ENCODE measurements around the gene KCTD1. TPM values are rescaled to one million over a fixed set of nuclear protein-coding genes. Genes with fewer than 3 reads are reported as not detected.

Gene KCTD1
- total and polyA plus RNA-seq, 2 donors (not counting 1 experiment from before 2014, with no cell fraction given): 2.3 to 5.0 TPM

GRCh38 chr18:26419746-26420145 is 128.6 kb downstream of the KCTD1 start:
- no peaks in the 10 kb centered on the region for H3K9me3 Mint-ChIP-seq (ENCODE audit: insufficient read depth)
- no peak overlapping the region for H3K27ac Mint-ChIP-seq
- no peak overlapping the region for H3K4me3 Mint-ChIP-seq
- H3K9me3 ChIP-seq (ENCODE audit: control extremely low read depth in 1 of 3, control insufficient read depth in 2 of 3, insufficient read depth in 1 of 3, low read length in 2 of 3): no peaks in the 10 kb centered on the region
- H3K27me3 Mint-ChIP-seq: no peaks in the 10 kb centered on the region
- no peak overlapping the region for H3K4me2 ChIP-seq (replicated peaks; ENCODE audit: low read depth, low read length, poor library complexity, severe bottlenecking)
- H3K27me3 ChIP-seq (replicated peaks in 1 of 4; ENCODE audit: control extremely low read depth in 1 of 4, control insufficient read depth in 3 of 4, insufficient read depth in 4 of 4, low read length in 3 of 4): no peaks in the 10 kb centered on the region
- H3K4me1 Mint-ChIP-seq: peaks cover 2% of the 10 kb centered on the region
- H3K9ac ChIP-seq (ENCODE audit: low read length): no peak overlapping the region
- WGBS (ENCODE audit: insufficient coverage): 93% methylated on average over 6 of the region's 9 CpGs
- H3K4me3 ChIP-seq (ENCODE audit: control extremely low read depth in 1 of 5, extremely low read depth in 1 of 5, insufficient read depth in 1 of 5, low read depth in 2 of 5, low read length in 4 of 5): no peak overlapping the region
- no peak for ATAC-seq (ENCODE audit: low read depth)
- intact Hi-C loops (cut with micrococcal nuclease): no loop called here
- TF ChIP-seq EZH2 (IDR thresholded peaks at IDR 0.05; ENCODE audit: borderline replicate concordance, insufficient read depth, low read depth, low read length, poor library complexity, severe bottlenecking): no peak
- TF ChIP-seq, protein P1, sequence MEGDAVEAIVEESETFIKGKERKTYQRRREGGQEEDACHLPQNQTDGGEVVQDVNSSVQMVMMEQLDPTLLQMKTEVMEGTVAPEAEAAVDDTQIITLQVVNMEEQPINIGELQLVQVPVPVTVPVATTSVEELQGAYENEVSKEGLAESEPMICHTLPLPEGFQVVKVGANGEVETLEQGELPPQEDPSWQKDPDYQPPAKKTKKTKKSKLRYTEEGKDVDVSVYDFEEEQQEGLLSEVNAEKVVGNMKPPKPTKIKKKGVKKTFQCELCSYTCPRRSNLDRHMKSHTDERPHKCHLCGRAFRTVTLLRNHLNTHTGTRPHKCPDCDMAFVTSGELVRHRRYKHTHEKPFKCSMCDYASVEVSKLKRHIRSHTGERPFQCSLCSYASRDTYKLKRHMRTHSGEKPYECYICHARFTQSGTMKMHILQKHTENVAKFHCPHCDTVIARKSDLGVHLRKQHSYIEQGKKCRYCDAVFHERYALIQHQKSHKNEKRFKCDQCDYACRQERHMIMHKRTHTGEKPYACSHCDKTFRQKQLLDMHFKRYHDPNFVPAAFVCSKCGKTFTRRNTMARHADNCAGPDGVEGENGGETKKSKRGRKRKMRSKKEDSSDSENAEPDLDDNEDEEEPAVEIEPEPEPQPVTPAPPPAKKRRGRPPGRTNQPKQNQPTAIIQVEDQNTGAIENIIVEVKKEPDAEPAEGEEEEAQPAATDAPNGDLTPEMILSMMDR (IDR thresholded peaks at IDR 0.05): no peak
- H3K4me1 ChIP-seq (ENCODE audit: control insufficient read depth in 2 of 2, insufficient read depth in 2 of 2, low read length in 2 of 2): no peaks in the 10 kb centered on the region
- DNase-seq: no peak
- ChIA-PET POLR2A (no interaction called here), CTCF (no interaction called here)
- H3K27ac ChIP-seq (ENCODE audit: low read length in 2 of 2): no peak overlapping the region
- no peaks in the 10 kb centered on the region for H3K36me3 ChIP-seq (replicated peaks in 1 of 2; ENCODE audit: control extremely low read depth in 1 of 2, control insufficient read depth in 1 of 2, extremely low read depth in 1 of 2, insufficient read depth in 2 of 2, low read length in 1 of 2)
- H4K20me1 ChIP-seq (ENCODE audit: control insufficient read depth, insufficient read depth, low read length, poor library complexity, severe bottlenecking): no peaks in the 10 kb centered on the region
- H2AFZ ChIP-seq (ENCODE audit: insufficient read depth, low read depth, low read length, poor library complexity, severe bottlenecking): no peak overlapping the region
- no peaks in the 10 kb centered on the region for H3K79me2 ChIP-seq (ENCODE audit: control insufficient read depth, insufficient read depth, low read length)

DNA sequence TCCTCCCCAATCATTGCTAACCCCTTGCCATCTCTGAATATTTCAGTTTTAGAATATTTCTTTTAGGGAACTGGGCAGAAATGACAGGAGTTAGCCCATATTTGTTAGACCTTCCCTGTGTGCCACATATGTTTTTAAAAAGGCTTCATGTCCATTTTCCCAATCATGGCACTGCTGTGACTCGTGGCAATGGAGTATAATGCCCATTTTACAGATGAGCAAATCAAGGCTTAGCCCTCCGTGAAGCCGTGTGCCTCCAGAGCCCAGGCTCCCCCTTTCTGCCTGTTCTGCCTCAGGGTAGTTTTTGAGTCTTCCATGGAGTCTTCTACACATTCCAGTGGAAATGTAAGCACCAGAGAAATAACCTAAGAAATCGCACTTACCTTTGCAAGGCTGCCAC is 130.1 kb downstream of the KCTD1 start:
- Mint-ChIP-seq H3K27ac (no peak overlapping the region), H3K4me3 (no peak overlapping the region), H3K27me3 (no peaks in the 10 kb centered on the region)

More for the DNA sequence above, 130.1 kb downstream of the KCTD1 start:
- TF ChIP-seq EZH2 (IDR thresholded peaks at IDR 0.05; ENCODE audit: borderline replicate concordance, insufficient read depth, low read depth, low read length, poor library complexity, severe bottlenecking): no peak
- TF ChIP-seq, protein P1 (IDR thresholded peaks at IDR 0.05): no peak
- no peaks in the 10 kb centered on the region for H3K4me1 ChIP-seq (ENCODE audit: control insufficient read depth in 2 of 2, insufficient read depth in 2 of 2, low read length in 2 of 2)
- H4K20me1 ChIP-seq (ENCODE audit: control insufficient read depth, insufficient read depth, low read length, poor library complexity, severe bottlenecking): no peaks in the 10 kb centered on the region
- POLR2A ChIA-PET: no interaction called here
- no peak overlapping the region for H3K9ac ChIP-seq (ENCODE audit: low read length)
- H3K4me3 ChIP-seq (ENCODE audit: control extremely low read depth in 1 of 5, extremely low read depth in 1 of 5, insufficient read depth in 1 of 5, low read depth in 2 of 5, low read length in 4 of 5): no peak overlapping the region
- WGBS (ENCODE audit: insufficient coverage): 95% methylated on average over 4 of the region's 4 CpGs
- no peaks in the 10 kb centered on the region for H3K27me3 ChIP-seq (replicated peaks in 1 of 4; ENCODE audit: control extremely low read depth in 1 of 4, control insufficient read depth in 3 of 4, insufficient read depth in 4 of 4, low read length in 3 of 4)
- DNase-seq (no peak), ATAC-seq (ENCODE audit: low read depth) (no peak)
- CTCF ChIA-PET: no interaction called here
- intact Hi-C loops (cut with micrococcal nuclease): no loop called here
- H3K36me3 ChIP-seq (replicated peaks in 1 of 2; ENCODE audit: control extremely low read depth in 1 of 2, control insufficient read depth in 1 of 2, extremely low read depth in 1 of 2, insufficient read depth in 2 of 2, low read length in 1 of 2): no peaks in the 10 kb centered on the region
- no peak overlapping the region for H2AFZ ChIP-seq (ENCODE audit: insufficient read depth, low read depth, low read length, poor library complexity, severe bottlenecking)
- H3K79me2 ChIP-seq (ENCODE audit: control insufficient read depth, insufficient read depth, low read length): no peaks in the 10 kb centered on the region
- H3K4me2 ChIP-seq (replicated peaks; ENCODE audit: low read depth, low read length, poor library complexity, severe bottlenecking): no peak overlapping the region
- no peaks in the 10 kb centered on the region for H3K9me3 Mint-ChIP-seq (ENCODE audit: insufficient read depth)
- H3K27ac ChIP-seq (ENCODE audit: low read length in 2 of 2): no peak overlapping the region
- H3K4me1 Mint-ChIP-seq: peaks cover 2% of the 10 kb centered on the region
- no peaks in the 10 kb centered on the region for H3K9me3 ChIP-seq (ENCODE audit: control extremely low read depth in 1 of 3, control insufficient read depth in 2 of 3, insufficient read depth in 1 of 3, low read length in 2 of 3)

Data from B cell (primary cell).